Panc1 (cell line): ENCODE data around the gene NR6A1.

Source experiments
- POLR2AphosphoS5 ChIP-seq: IDR thresholded peaks from 2 replicates; pipeline ENCODE4 v1.6.1; 2012; ENCODE audit warnings: mild to moderate bottlenecking, low read depth, low read length, moderate library complexity
- TF ChIP-seq, protein P1 (sequence below): fragments of 450-650 bp; IDR thresholded peaks from 2 replicates; pipeline ENCODE4 v1.5.1; 2017; ENCODE audit warnings: mild to moderate bottlenecking
- TF ChIP-seq, protein P2 (sequence below), 2 experiments: IDR thresholded peaks; 2 replicates each; pipeline ENCODE4 v1.6.1; 2011 to 2012; ENCODE audit warnings: low read depth in 2 of 2, control low read depth in 1 of 2, low read length in 1 of 2, mild to moderate bottlenecking in 1 of 2, moderate library complexity in 1 of 2; ENCODE audit not compliant: insufficient read depth in 1 of 2

DNA sequence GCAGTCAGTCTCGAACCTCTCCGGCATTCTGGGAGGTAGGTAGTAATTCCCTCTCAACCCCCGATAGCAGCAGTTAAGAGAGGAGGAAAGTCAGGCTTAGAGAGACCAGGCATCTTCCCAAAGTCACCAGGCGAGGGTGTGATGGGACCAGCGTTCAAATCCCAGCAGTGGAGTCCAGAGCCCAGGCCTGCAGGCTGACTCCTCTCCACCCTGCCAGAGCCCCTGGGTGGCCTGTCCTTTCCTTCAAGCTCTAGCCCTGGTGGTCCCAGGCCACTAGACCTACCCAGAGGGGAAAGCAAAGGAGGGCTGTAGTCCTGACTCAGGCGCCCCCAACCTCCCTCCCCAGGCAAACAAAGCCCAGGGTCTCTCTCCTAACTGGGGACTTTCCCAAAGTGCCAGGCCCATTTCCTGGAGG, 259.7 kb downstream of the NR6A1 start:
- TF ChIP-seq, protein P1, sequence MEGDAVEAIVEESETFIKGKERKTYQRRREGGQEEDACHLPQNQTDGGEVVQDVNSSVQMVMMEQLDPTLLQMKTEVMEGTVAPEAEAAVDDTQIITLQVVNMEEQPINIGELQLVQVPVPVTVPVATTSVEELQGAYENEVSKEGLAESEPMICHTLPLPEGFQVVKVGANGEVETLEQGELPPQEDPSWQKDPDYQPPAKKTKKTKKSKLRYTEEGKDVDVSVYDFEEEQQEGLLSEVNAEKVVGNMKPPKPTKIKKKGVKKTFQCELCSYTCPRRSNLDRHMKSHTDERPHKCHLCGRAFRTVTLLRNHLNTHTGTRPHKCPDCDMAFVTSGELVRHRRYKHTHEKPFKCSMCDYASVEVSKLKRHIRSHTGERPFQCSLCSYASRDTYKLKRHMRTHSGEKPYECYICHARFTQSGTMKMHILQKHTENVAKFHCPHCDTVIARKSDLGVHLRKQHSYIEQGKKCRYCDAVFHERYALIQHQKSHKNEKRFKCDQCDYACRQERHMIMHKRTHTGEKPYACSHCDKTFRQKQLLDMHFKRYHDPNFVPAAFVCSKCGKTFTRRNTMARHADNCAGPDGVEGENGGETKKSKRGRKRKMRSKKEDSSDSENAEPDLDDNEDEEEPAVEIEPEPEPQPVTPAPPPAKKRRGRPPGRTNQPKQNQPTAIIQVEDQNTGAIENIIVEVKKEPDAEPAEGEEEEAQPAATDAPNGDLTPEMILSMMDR: no peak; the same call in 1 of the 2 replicates
- TF ChIP-seq, protein P2, sequence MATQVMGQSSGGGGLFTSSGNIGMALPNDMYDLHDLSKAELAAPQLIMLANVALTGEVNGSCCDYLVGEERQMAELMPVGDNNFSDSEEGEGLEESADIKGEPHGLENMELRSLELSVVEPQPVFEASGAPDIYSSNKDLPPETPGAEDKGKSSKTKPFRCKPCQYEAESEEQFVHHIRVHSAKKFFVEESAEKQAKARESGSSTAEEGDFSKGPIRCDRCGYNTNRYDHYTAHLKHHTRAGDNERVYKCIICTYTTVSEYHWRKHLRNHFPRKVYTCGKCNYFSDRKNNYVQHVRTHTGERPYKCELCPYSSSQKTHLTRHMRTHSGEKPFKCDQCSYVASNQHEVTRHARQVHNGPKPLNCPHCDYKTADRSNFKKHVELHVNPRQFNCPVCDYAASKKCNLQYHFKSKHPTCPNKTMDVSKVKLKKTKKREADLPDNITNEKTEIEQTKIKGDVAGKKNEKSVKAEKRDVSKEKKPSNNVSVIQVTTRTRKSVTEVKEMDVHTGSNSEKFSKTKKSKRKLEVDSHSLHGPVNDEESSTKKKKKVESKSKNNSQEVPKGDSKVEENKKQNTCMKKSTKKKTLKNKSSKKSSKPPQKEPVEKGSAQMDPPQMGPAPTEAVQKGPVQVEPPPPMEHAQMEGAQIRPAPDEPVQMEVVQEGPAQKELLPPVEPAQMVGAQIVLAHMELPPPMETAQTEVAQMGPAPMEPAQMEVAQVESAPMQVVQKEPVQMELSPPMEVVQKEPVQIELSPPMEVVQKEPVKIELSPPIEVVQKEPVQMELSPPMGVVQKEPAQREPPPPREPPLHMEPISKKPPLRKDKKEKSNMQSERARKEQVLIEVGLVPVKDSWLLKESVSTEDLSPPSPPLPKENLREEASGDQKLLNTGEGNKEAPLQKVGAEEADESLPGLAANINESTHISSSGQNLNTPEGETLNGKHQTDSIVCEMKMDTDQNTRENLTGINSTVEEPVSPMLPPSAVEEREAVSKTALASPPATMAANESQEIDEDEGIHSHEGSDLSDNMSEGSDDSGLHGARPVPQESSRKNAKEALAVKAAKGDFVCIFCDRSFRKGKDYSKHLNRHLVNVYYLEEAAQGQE (IDR thresholded peaks at IDR 0.05; ENCODE audit: insufficient read depth in 1 of 2, low read depth in 2 of 2, low read length in 1 of 2): no peak
- no peak for TF ChIP-seq POLR2AphosphoS5
